Neutrophil (primary cell): Measurements from ENCODE around the gene BLTP3B.

Source experiments
- H3K27ac ChIP-seq: fragments of 200-600 bp; sonication (generic); 2 replicates; pipeline ENCODE4 v1.5.1; 2016; ENCODE audit warnings: mild to moderate bottlenecking, moderate library complexity
- H3K27me3 ChIP-seq: fragments of 200-600 bp; sonication (generic); 2 replicates; pipeline ENCODE4 v1.6.0; 2016; ENCODE audit warnings: mild to moderate bottlenecking
- H3K36me3 ChIP-seq: fragments of 200-600 bp; sonication (generic); 2 replicates; pipeline ENCODE4 v1.5.1; 2017
- H3K4me1 ChIP-seq, 2 experiments: fragments of 200-600 bp in 1 of 2; sonication (generic) in 1 of 2; 1 replicate in 1 of 2; 2 replicates in 1 of 2; pipeline versions ENCODE4 v1.5.1 to v1.6.1; 2013 to 2016; ENCODE audit warnings: low read depth in 1 of 2, low read length in 1 of 2, mild to moderate bottlenecking in 1 of 2, moderate library complexity in 1 of 2; ENCODE audit not compliant: control insufficient read depth in 1 of 2, insufficient read depth in 1 of 2
- H3K4me3 ChIP-seq, 2 experiments: fragments of 200-600 bp in 1 of 2; sonication (generic) in 1 of 2; 1 replicate in 1 of 2; 2 replicates in 1 of 2; pipeline ENCODE4 v1.5.1; 2013 to 2016; ENCODE audit warnings: low read depth in 1 of 2, low read length in 1 of 2, mild to moderate bottlenecking in 1 of 2, moderate library complexity in 1 of 2
- H3K9me3 ChIP-seq: fragments of 200-600 bp; sonication (generic); 2 replicates; pipeline ENCODE4 v1.5.1; 2016
- TF ChIP-seq, protein P1 (sequence below): fragments of 200-600 bp; sonication (generic); IDR thresholded peaks from 2 replicates; pipeline ENCODE4 v1.5.1; 2016; ENCODE audit warnings: antibody characterized with exemption

The BLTP3B gene

DNA sequence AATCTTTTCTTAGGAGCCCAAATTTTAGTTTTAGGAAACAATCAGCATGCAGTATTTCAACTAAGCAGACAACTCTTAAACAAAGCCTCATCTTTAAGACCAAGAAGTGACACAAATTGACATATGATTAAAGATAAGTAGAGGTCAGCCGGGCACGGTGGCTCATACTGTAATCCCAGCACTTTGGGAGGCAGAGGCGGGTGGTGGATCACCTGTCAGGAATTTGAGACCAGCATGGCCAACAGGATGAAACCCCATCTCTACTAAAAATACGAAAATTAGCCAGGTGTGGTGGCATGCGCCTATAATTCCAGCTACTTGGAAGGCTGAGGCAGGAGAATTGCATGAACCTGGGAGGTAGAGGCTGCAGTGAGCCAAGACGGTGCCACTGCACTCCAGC, 35.8 kb downstream of the BLTP3B start:
- no peaks in the 10 kb centered on the region for H3K4me1 ChIP-seq
- no peak overlapping the region for H3K27ac ChIP-seq
- no peak overlapping the region for H3K4me3 ChIP-seq
- no peaks in the 10 kb centered on the region for H3K27me3 ChIP-seq
- no peaks in the 10 kb centered on the region for H3K9me3 ChIP-seq
- TF ChIP-seq, protein P1, sequence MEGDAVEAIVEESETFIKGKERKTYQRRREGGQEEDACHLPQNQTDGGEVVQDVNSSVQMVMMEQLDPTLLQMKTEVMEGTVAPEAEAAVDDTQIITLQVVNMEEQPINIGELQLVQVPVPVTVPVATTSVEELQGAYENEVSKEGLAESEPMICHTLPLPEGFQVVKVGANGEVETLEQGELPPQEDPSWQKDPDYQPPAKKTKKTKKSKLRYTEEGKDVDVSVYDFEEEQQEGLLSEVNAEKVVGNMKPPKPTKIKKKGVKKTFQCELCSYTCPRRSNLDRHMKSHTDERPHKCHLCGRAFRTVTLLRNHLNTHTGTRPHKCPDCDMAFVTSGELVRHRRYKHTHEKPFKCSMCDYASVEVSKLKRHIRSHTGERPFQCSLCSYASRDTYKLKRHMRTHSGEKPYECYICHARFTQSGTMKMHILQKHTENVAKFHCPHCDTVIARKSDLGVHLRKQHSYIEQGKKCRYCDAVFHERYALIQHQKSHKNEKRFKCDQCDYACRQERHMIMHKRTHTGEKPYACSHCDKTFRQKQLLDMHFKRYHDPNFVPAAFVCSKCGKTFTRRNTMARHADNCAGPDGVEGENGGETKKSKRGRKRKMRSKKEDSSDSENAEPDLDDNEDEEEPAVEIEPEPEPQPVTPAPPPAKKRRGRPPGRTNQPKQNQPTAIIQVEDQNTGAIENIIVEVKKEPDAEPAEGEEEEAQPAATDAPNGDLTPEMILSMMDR: no peak
- H3K36me3 ChIP-seq: peaks cover 19% of the 10 kb centered on the region

DNA sequence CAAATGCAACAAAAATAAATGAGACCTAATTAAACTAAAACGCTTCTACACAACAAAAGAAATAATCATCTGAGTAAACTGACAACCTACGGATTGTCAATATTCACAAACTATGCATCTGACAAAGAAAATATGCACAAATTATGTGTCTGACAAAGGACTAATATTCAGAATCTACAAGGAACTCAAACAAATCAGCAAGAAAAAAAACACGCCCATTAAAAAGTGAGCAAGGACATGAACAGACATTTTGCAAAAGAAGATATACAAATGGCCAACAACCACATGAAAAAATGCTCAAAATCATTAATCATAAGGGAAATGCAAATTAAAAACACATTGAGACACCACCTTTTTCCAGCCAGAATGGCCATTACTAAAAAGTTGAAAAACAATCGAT, 37.0 kb downstream of the BLTP3B start:
- Histone ChIP-seq H3K4me1 (no peaks in the 10 kb centered on the region), H3K27ac (no peak overlapping the region), H3K4me3 (no peak overlapping the region), H3K27me3 (no peaks in the 10 kb centered on the region), H3K9me3 (no peaks in the 10 kb centered on the region), H3K36me3 (peaks cover 29% of the 10 kb centered on the region)
- TF ChIP-seq, protein P1: no peak

DNA sequence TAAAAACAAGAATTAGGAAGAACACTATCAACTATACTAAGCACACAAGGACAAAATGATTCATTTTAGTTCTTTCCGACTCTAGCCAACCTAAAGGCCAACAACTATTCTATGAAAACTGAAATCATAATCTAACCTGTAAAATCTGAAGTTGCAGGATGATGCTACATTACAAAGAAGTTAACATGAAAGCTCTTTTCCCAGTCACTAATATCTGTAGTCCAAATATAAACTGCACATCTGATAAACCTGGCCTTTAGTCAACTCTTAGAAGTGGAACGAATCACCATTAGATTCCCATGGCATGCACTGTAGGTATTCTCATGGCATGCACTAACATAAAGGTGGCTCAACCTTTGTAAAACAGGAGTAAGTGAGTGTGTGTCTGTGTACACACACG, 41.7 kb downstream of the BLTP3B start:
- Histone ChIP-seq H3K4me3 (no peak overlapping the region), H3K36me3 (peaks cover 66% of the 10 kb centered on the region), H3K9me3 (no peaks in the 10 kb centered on the region), H3K27ac (no peak overlapping the region), H3K4me1 (no peaks in the 10 kb centered on the region), H3K27me3 (no peaks in the 10 kb centered on the region)
- TF ChIP-seq, protein P1: no peak
